GF-D8 (cell line): ENCODE results near the gene KCNG2.

Source experiments
- DNase-seq: peaks from one replicate; lab custom pipeline; 2025; lab: John Stamatoyannopoulos, UW

KCNG2 gene

GRCh38 chr18:79819064-79819967 is 21.6 kb downstream of the KCNG2 start:
- peak; percentile 28 for DNase-seq

- peak; percentile 81 for DNase-seq
These were observed 22.2 kb downstream of the KCNG2 start for GRCh38 chr18:79819968-79820351.

GRCh38 chr18:79823120-79823519 is 25.4 kb downstream of the KCNG2 start:
- peak; percentile 36 for DNase-seq

GRCh38 chr18:79825913-79826312 is 28.2 kb downstream of the KCNG2 start:
- no peak for DNase-seq

- DNase-seq = no peak
These were observed 29.2 kb downstream of the KCNG2 start for GRCh38 chr18:79826966-79827365.

GRCh38 chr18:79828258-79828657 is 30.5 kb downstream of the KCNG2 start:
- no peak for DNase-seq

- DNase-seq = no peak
These were observed 31.6 kb downstream of the KCNG2 start for GRCh38 chr18:79829136-79829854.

- no peak for DNase-seq
These were observed 34.4 kb downstream of the KCNG2 start for GRCh38 chr18:79832169-79832568.

- DNase-seq = no peak
These were observed 37.1 kb downstream of the KCNG2 start for GRCh38 chr18:79834834-79835233.

GRCh38 chr18:79841936-79842335 is 44.2 kb downstream of the KCNG2 start:
- DNase-seq = no peak

GRCh38 chr18:79844999-79845563 is 47.3 kb downstream of the KCNG2 start:
- DNase-seq = no peak

GRCh38 chr18:79846936-79847557 is 49.3 kb downstream of the KCNG2 start:
- no peak for DNase-seq

- DNase-seq = no peak
These were observed 50.0 kb downstream of the KCNG2 start for GRCh38 chr18:79847606-79848293.

- no peak for DNase-seq
These were observed 50.5 kb downstream of the KCNG2 start for GRCh38 chr18:79848294-79848578.

GRCh38 chr18:79848579-79849327 is 51.0 kb downstream of the KCNG2 start:
- DNase-seq = no peak

GRCh38 chr18:79849328-79850207 is 51.8 kb downstream of the KCNG2 start:
- DNase-seq = no peak

- DNase-seq = no peak
These were observed 53.0 kb downstream of the KCNG2 start for GRCh38 chr18:79850731-79851130.

- DNase-seq = no peak
These were observed 53.8 kb downstream of the KCNG2 start for GRCh38 chr18:79851489-79851888.

GRCh38 chr18:79851950-79852349 is 54.2 kb downstream of the KCNG2 start:
- DNase-seq = no peak

GRCh38 chr18:79852561-79853302 is 55.0 kb downstream of the KCNG2 start:
- no peak for DNase-seq
